HCEC 1CT (cell line): ENCODE measurements around the gene AIG1.
A peak's percentile ranks its signal among the peaks of the same experiment; 100 is the strongest.
"Not testable (repeated sequence)": the region's sequence is repeated elsewhere in the genome, so short reads cannot be mapped to it uniquely, and the experiment has no call there.

Experiments used
- DNase-seq: peaks from one replicate; pipeline ENCODE4 v3.0.0-alpha.2; 2017

AIG1 gene, protein sequence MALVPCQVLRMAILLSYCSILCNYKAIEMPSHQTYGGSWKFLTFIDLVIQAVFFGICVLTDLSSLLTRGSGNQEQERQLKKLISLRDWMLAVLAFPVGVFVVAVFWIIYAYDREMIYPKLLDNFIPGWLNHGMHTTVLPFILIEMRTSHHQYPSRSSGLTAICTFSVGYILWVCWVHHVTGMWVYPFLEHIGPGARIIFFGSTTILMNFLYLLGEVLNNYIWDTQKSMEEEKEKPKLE

DNA sequence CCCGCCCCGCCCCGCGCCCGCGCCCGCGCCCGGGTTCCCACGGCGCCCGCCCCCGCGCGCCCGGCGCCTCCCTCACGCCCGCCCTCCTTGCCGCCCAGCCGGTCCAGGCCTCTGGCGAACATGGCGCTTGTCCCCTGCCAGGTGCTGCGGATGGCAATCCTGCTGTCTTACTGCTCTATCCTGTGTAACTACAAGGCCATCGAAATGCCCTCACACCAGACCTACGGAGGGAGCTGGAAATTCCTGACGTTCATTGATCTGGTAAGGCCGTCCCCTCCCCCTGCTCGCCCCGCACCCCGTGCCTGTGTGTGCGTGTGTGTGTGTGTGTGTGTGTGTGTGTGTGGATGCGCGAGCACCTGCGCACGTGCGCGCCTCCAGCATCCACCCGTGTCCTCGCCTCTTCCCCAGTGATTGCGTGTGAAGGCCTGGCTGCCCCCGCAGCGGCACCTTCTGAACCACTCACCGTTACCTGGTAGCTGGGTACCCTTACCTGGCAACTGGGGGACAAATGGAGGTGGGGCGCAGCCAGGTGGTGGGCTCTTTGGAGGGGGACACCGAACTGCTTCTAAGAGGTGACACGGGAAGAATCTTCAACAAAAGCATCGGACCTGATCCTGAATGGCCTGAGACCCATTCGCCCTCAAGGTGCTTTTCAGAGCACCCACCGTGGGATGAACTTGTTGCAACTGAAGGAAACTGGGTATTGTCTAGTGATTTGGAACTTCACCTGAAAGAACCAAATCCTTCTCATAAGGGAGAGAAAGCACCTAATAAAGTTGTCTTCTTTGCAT is at the start of gene AIG1:
Gene AIG1, plus strand, starts transcription at position 84 of the 791 bp plus-strand sequence. Its CDS starts 37 bp downstream, at position 121.
- no peak for DNase-seq

DNA sequence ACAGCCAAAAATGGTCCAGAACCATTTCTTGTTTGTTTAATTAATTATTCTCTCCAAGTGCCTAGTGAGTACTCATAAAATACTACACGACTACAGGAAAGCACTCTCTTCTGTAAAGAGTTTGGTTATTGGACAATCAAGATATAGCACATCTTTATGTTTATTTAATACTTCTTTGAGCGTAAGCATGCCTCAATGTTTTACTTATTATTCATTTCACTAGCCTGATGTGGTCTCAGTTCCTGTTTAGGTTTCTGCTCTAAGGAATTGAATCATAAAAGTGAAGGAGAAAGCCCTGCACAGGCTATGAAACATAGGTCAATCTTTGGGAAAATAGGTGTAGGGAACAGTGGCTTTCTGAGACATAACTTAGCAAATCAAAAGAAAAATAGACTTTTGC is 45.9 kb upstream of the AIG1 start:
- no peak for DNase-seq

DNA sequence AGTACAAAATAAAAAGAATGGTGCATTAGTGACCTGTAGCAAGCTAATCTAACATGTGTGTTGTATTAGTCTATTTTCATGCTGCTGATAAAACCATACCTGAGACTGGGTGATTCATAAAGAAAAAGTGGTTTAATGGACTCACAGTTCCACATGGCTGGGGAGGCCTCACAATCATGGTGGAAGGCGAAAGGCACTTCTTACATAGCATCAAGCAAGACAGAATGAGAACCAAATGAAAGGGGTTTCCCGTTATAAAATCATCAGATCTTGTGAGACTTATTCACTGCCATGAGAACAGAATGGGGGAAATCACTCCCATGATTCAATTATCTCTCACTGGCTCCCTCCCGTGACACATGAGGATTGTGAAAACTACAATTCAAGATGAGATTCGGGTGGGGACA is 45.4 kb upstream of the AIG1 start:
- DNase-seq: no peak

DNA sequence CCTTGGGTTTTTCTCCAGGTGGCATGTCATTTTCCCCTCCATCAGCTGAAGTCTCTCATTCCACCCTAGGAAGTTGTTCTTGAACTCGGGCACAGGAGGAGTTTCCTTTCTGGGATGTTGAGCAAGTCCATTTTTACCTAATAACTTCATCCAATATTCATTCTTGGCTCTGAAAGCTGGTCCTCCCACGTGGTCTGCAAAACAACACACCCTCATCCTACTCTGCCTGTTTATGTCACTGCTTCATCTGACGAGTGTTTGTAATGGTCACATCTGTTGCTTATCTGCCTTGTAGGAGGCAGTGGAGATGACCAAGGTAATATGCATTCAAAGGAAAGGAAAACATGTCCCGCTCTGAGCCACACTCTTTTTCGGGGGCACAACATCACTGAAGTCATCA is 41.7 kb upstream of the AIG1 start:
- DNase-seq: no peak

DNA sequence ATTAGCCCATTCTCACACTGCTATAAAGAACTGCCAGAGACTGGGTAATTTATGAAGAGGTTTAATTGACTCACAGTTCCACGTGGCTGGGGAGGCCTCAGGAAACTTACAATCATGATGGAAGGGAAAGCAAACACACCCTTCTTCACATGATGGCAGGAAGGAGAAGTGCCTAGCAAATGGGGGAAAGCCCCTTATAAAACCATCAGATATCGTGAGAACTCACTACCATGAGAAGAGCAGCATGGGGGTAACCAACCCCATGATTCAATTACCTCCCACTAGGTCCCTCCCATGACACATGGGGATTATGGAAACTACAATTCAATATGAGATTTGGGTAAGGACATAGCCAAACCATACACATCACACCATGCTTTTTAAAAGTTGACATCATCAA is 39.8 kb upstream of the AIG1 start:
- DNase-seq: not testable (repeated sequence)

DNA sequence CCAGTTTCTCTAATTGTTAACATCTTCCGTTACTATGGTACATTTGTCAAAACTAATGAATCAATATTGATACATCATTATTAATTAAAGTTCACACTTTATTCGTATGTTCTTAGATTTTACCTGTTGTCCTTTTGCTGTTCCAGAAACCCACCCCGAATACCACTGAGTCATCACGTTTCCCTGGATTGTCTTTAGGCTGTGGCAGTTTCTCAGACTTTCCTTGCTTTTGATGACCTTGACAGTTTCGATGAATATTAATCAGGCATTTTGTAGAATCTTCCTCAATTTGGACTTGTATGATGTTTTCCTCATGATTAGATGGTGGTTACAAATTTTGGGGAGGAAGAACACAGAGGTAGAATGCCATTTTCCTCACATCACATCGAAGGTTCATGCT is 39.1 kb upstream of the AIG1 start:
- no peak for DNase-seq

DNA sequence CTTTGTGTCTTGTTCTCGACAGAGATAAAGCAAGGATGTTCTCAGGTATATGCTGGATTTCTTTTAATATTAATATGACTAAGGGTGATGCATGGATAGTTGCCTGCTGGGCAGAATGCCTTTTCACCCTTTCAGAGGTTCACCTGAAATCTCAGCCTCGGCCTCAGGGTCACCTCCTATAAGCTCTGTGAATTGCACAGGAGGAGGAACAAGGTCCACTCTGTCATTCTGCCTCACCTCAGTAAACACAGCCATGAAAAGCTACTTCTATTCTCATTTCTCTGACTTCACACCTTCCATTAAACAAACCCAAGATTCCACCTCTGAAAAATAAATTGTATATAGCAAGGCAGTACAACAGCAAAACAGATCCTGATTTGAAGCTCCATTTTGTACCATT is 38.1 kb upstream of the AIG1 start:
- DNase-seq: no peak

DNA sequence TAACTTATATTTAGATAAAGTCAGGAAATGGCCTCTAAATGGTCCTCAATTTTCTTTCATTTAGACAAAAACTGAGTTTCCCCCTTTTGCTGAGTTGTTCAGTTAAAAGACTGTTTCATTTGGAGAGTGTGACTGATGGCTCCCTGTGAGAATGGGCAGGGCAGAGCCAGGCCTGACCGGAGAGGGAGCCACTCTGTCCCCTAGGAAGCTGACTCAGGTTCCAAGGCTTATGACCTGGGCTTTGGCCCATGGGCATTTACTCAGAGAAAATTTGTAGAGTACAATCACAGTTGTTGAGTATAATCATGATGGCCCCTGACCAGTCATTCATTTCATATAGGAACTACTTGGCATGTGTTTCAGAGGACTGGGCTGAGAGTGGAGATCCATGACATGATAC is 37.0 kb upstream of the AIG1 start:
- no peak for DNase-seq

DNA sequence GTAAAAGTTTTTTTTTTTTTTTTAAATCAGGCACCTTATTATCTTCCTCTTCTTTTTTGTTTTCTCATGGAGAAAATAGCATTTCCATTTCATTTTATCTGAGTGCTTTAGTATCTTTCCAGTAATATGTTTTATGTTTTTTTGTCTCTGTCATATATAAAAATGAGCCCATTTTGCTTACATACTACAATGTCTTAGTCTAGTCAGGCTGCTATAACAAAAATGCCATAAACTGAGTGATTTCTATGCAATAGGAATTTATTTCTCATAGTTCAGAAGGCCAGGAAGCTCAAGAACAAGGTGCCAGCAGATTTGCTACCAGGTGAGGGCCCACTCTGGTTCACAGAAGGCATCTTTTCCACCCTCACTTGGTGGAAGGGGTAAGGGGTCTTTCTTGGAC is 35.7 kb upstream of the AIG1 start:
- DNase-seq: no peak

DNA sequence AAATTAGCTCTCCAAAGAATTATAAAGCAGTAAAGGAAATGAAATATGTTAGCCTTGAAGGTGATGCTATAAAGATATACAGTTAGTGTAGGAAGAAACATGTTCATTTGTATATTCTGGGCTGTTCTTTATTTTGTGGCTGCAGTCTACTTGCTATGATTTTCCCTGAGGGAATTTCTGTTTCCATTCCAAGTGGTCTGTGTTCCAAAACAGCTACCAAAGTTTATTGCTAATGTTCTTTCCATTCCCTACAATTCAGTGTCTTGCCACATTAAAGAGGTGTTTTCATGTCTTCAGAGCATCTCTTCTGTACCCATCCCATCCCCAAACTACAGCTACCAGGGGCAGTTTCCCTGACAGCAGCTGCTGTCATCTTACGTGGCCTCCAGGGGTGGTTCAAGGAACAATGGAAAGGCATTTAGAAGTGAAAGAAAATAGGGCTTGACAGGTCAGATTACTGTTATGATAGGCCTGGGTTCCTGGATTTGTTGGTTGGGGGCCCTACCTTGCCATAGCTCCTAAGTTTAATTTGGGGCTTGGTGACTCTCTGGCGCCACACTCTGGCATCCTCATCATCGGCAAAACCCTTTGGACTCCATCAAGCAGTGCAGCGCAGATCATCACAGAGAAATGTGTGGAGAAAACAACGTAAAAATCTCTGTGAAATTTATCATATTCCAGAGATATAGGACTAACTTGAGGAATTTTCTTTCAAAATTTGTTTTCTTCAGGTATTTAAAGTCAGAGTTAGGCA is 33.8 kb upstream of the AIG1 start:
- DNase-seq: peak; percentile 29

DNA sequence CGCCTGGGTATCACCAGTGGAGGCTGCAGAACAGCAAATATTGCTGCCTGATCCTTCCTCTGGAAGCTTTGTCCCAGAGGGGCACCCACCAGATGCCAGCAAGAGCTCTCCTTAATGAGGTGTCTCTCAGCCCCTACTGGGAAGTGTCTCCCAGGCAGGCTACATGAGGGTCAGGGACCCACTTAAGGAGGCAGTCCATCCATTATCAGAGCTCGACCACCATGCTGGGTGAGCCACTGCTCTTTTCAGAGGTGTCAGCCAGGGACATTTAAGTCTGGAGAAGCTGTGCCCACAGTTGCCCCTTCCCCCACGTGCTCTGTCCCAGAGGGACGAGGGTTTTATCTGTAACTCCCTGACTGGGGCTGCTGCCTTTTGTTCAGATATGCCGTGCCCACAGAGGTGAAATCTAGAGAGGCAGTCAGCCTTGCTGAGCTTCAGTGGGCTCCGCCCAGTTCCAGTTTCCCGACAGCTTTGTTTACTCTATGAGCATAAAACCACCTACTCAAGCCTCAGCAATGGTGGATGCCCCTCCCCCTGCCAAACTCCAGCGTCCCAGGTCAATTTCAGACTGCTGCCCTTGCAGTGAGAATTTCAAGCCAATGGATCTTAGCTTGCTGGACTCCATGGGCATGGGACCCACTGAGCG is 25.9 kb upstream of the AIG1 start:
- no peak for DNase-seq

DNA sequence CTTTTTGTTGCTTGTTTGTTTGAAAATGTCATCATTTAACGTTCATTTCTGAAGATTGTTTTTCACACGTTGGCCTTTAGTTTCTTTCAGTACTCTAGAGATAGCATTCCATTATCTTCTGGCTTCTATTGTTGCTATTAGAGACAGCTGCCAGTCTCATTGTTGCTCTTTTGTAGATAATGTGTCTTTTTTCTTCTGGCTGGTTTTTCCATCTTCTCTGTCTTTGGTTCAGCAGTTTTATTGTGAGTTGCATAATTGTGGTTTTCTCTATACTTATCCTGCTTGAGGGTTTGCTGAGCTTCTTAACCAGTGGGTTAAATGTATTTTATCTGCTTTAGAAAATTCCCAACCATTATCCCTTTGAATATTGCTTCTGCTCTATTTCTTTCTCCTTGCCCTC is 23.2 kb upstream of the AIG1 start:
- DNase-seq: no peak

DNA sequence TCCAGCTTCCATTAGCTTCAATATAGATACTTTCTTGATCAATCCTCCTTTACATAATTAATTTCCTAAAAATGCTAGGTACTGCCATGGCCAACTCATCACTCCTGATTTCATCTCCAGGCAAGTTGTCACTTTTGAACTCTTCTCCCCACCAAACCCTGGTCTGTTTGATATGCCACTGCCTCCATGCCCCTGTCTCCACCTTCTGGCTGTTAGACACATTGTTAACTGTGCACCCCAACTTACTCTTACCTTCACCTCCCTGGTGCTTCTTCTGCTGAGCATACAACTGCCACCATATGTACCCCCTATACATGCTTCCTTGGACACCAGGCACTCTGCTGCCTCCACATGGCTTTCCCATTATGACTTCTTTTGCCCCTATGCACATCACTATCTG is 21.9 kb upstream of the AIG1 start:
- peak; percentile 19 for DNase-seq

DNA sequence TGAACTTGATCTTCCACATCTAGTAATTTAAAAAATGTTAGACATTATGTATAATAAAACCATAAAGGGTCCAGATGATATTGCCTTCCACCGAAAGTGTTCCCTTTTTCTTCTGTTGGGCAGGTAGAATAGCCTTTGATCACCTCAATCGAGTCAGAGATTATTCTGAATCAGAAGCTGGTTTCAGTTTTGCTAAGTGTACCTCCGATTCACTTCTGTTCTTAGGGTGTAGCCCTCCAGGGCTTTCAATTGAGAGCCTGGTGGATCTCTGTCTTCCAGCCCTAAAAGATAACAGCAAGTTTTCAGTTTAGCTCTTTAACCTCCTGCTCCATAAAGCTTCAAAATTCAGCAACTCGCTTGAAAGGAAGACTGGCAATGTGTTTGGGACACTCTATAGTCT is 21.1 kb upstream of the AIG1 start:
- no peak for DNase-seq

DNA sequence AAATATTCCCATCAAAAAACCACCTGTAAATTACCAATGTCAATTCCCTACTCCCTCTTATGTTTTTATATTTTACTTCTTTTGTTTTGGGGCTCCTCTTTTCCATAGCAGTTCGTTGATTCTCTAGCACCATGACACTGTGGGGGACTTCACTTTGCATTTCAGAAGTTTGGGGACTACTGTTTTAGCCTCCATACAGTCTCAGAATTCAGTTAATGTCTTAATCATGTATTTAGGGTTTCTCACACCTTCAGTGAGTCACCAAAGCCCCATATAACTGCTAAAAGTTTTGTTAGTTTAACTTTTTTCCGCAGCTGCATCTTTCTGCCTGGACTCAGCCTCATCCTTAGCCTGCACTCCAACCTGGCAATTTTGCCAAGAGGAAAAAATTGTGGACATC is 20.7 kb upstream of the AIG1 start:
- no peak for DNase-seq

DNA sequence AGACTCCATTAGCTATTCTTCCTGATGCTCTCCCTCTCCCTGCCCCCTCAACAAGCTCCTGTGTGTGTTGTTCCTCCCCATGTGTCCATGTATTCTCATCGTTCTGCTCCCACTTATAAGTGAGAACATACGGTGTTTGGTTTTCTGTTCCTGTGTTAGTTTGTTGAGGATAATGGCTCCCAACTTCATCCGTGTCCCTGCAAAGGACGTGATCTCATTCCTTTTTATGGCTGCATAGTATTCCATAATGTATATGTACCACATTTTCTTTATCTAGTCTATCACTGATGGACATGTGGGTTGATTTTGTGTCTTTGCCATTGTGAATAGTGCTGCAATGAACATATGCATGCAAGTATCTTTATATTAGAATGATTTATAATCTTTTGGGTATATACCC is 16.3 kb upstream of the AIG1 start:
- DNase-seq: not testable (repeated sequence)

DNA sequence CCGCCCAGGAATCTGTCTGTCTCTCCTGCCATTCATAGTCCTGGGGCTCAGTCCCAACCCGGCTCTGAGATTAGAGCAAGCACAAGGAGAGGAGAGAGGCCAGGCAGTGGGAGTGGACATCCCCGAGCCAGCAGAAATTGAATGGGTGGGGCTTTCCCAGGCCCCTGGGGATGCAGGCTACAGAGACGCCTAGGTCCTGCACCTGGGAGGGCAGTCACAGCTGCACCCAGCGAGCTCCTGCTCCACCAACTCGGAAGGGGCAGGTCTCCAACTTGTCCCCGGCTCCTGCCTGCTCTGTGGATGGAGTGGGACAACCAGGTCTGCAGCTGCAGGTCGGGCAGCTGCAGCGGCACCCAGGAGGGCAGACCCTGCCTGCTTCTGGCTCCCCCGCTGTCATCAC is 11.1 kb upstream of the AIG1 start:
- DNase-seq: no peak

DNA sequence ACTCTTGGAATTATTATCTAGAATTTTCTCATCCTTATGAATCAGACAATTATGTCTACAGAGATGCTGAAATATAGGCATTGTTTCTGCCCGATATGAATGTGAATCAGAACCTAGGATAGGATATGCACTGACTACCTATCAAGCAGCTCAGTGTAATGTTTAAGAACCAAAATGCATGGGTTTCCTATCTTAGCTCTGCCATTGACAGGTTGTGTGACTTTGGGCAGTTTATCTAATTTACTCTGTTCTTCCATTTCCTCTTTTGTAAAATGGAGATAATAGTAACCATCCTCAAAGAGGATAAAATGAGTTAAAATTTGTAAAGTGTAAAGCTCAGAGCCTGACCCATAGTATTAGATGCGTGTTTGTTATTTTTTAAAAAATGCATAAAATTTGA is 10.2 kb upstream of the AIG1 start:
- DNase-seq: no peak

DNA sequence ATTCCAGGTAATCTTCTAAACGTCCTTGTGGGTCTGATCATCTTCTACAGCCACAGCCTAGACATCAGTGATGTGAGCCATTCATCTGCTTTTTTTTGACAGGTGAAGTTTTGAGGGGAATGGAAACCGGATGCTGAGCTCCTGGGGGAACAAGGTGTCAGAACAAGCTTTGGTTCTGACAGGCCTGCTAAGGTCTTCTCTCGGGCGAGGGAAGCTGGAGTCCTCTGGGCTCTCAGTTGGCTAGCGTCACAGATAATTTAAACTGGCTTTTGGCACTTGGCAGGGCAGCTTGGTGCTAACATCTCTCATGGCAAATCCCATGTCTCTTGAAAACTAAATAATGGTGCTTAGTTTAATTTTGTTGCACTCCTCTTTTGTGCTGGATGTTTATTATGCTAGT is 8.4 kb upstream of the AIG1 start:
- DNase-seq: no peak

DNA sequence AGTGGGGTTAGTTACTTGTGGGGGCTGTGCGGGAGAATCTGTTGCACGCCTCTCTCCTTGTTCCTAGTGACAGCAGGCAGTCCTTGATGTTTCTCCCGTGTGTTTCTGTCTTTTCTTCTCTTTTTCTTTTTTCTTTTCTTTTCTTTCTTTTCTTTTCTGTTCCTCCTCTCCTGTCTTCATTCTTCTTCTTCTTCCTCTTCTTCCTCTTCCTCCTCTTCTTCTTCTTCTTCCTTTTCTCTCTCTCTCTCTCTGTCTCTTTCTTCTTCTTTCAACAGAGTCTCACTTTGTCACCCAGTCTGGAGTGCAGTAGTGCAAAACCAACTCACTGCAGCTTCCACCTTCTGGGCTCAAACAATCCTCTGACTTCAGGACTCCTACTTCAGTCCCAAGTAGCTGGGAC is 6.8 kb upstream of the AIG1 start:
- DNase-seq: no peak

DNA sequence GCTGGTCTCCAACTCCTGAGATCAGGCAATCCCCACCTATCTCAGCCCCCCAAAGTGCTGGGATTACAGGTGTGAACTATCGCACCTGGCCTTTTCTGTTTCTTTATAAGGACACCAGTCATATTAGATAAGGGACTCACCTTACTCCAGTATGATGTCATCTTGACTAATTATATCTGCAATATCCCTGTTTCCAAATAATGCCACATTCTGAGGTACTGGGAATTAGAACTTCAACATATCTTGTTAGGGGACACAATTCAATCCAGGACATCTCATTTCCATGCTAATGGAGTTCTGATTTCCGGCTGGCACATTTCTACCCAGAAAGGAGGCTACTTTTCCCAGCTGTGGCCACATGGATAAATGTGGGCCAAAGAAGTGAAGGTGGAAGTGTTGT is 6.4 kb upstream of the AIG1 start:
- no peak for DNase-seq

DNA sequence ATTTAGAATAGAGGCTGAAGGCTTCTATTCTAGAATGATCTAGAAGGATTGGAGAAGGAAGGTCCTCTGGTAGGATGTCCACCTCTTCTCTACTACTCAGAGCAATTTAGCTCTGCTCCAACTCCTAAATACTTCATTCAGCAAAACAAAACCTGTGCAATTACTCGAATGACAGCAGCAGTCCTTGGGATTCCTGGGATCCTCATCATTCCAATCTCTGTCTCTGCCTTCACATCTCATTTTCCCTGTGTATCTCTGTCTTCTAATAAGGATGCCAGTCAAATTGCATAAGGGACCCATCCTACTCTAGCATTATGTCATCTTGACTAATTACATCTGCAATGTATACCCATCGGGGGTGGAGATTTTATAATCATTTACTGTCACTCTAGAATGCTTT is 5.5 kb upstream of the AIG1 start:
- no peak for DNase-seq

DNA sequence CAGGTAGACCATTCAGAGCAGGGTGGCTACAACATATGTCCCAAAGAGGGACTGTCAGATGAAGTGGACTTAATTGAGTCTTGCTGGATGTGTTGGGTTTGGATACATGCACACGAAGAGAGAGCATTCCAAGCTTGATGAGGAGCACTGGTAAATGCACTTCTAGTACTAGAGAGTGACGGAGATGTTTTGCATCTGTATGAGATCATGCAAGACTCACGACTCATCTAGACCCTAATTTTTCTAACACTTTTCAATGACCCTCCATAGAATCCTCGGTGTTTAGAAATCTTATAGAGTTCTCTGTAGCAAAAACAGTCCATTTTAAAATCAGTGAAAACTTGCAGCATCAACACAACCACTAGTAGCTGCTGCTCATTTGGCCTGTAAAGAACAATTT is 4.8 kb upstream of the AIG1 start:
- no peak for DNase-seq

DNA sequence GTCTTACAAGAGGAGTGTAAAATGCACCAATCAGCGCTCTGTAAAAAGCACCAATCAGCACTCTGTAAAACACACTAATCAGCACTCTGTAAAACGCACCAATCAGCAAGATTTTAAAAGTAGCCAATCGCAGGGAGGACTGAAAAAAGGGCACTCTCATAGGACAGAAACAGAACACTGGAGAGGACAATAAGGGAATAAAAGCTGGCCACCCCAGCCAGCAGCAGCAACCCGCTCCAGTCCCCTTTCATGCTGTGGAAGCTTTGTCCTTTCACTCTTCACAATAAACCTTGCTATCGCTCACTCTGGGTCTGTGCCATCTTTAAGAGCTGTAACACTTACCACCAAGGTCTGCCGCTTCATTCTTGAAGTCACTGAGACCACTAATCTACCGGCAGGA is 1.7 kb upstream of the AIG1 start:
- DNase-seq: peak; percentile 3
